Measurements from ENCODE around the gene KRT84.

GRCh38 chr12:52336641-52337040 is 48.8 kb downstream of the KRT84 start:
- TF ChIP-seq CTCF (IDR thresholded peaks at IDR 0.05 in 4 of 5, conservative IDR thresholded peaks at IDR 0.05 in 1 of 5), result no peak
- no peak for TF ChIP-seq POLR2A (IDR thresholded peaks at IDR 0.05)

All from gastrocnemius medialis (tissue), 4 donors.